GM12892 (cell line): ENCODE data around the gene CYP2J2.

Source experiments
- POLR2A ChIP-seq: IDR thresholded peaks from 2 replicates; pipeline ENCODE4 v1.6.1; 2011; ENCODE audit warnings: low read depth, low read length, control low read depth
- POLR2AphosphoS5 ChIP-seq: IDR thresholded peaks from 2 replicates; pipeline ENCODE4 v1.6.1; 2011; ENCODE audit warnings: low read depth, low read length, control low read depth

- TF ChIP-seq POLR2A (no peak), POLR2AphosphoS5 (no peak)
Observed at GRCh38 chr1:59846895-59847282, 79.7 kb downstream of the CYP2J2 start.
